Stimulated activated naive CD8-positive, alpha-beta T cell treated with anti-CD3 and anti-CD28 coated beads, Interleukin-15, amount 100 ng/mL, for 72 hours (primary cell): ENCODE measurements around the gene NRP2.

Experiments
- ATAC-seq: fragments of 150-1000 bp; cut with Tn5 transposase; 2 replicates; pipeline ENCODE4 v1.10.0; 2021; ENCODE audit warnings: mild to moderate bottlenecking, moderate library complexity
- DNase-seq, 2 donors: peaks; one replicate each; pipeline ENCODE4 v3.0.0; 2021 to 2022
- H3K27ac Mint-ChIP-seq, 2 donors: one replicate each; pipeline ENCODE4 v1.8.0; 2022; ENCODE audit warnings: mild to moderate bottlenecking in 2 of 2, mixed read lengths in 2 of 2, moderate library complexity in 2 of 2
- H3K27me3 Mint-ChIP-seq: one replicate; pipeline ENCODE4 v1.8.0; 2022; ENCODE audit warnings: mixed read lengths
- H3K4me1 Mint-ChIP-seq: one replicate; pipeline ENCODE4 v1.8.0; 2022; ENCODE audit warnings: mild to moderate bottlenecking, mixed read lengths
- H3K4me3 Mint-ChIP-seq, 2 donors: one replicate each; pipeline ENCODE4 v1.8.0; 2022; ENCODE audit warnings: mild to moderate bottlenecking in 2 of 2, mixed read lengths in 2 of 2, moderate library complexity in 1 of 2
- H3K9me3 Mint-ChIP-seq, 2 donors: one replicate each; pipeline ENCODE4 v1.8.0; 2022; ENCODE audit warnings: mixed read lengths in 2 of 2

Gene NRP2

DNA sequence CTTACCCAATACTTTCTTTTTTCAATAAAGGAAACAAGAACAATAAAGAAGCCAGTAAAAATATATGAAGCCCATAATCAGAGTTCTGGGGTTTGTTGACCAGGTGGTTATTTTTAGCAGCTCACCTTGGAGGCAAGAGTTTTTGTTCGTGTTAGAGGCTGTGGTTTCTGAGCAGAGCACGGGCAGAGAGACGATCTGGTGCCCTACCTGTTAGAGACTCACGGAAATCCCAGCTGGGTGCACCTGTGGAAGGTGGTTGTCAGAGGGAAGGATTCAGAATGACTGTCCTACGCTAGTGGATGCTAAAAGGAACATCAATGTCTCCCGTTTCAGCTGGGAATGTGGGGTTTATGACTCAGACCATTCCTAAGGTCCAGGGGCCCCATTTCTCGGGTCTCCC lies 87.6 kb downstream of the NRP2 start:
- Mint-ChIP-seq H3K9me3 (no peaks in the 10 kb centered on the region), H3K4me1 (peaks cover 26% of the 10 kb centered on the region), H3K27me3 (peaks cover 56% of the 10 kb centered on the region), H3K4me3 (no peak overlapping the region), H3K27ac (no peak overlapping the region)
- no peak for DNase-seq
- no peak for ATAC-seq

DNA sequence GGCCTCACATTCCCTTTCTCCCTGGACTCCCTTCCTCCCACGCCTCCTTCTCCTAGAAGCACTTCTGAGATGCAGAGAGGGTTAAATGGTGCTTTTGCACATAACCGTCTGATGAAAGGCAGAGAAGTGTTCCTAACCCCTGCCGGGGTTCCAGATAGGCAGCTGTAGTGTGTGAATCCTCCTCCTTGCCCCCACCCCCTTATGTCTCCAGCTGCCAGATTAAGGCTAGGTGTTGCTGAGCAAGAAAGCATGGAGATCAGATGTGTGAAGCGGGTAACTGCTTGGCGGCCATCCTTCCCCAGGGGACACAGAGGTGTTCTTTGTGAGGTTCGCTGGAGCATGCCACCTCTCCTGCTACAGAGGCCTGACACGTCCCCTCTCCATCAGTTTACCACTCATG lies 88.3 kb downstream of the NRP2 start:
- Mint-ChIP-seq H3K9me3 (no peaks in the 10 kb centered on the region), H3K4me3 (no peak overlapping the region), H3K4me1 (peaks cover 26% of the 10 kb centered on the region), H3K27me3 (peaks cover 56% of the 10 kb centered on the region), H3K27ac (no peak overlapping the region)
- ATAC-seq = no peak
- no peak for DNase-seq

DNA sequence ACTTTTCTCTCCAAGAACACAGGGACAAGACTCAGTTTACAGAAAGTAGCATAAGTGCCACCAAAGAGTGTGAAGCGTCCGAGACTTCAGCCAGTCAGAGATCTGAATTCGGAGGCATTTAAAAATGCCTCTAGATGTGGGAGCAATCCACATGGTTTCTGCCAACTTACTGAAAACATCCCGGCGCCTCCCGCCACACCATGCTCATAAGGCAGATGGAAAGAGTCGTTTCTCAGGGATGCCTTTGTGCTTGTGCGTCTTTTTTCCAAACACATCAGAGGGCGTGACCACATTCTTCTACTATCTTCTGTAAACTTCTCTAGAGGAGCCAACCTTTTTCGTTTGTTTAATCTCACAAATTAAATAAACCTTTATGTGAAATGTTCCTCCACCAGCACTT lies 88.7 kb downstream of the NRP2 start:
- DNase-seq (no peak), ATAC-seq (no peak)
- Mint-ChIP-seq H3K27ac (no peak overlapping the region), H3K4me1 (peaks cover 26% of the 10 kb centered on the region), H3K9me3 (no peaks in the 10 kb centered on the region), H3K4me3 (no peak overlapping the region), H3K27me3 (peaks cover 59% of the 10 kb centered on the region)

DNA sequence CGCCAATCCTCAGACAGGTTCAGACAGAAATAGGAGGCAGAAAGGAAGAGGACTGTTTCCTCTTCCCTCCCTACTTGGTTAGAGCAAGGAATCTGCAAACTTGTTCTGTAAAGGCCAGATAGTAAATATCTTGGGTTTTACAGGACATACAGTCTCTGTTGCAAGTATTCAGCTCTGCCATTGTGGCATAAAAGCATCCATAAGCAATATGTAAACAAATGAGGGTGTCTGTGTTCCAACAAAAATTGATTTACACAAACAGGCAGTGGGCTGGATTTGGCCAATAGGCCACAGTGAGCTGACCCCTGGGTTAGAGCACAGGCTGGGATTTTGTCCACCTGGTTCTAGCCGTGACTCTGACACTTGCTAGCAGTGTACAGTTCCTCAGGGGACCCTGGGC lies 89.4 kb downstream of the NRP2 start:
- Mint-ChIP-seq H3K27ac (no peak overlapping the region), H3K4me3 (no peak overlapping the region), H3K4me1 (peaks cover 25% of the 10 kb centered on the region), H3K27me3 (peaks cover 61% of the 10 kb centered on the region), H3K9me3 (no peaks in the 10 kb centered on the region)
- DNase-seq (no peak), ATAC-seq (no peak)

DNA sequence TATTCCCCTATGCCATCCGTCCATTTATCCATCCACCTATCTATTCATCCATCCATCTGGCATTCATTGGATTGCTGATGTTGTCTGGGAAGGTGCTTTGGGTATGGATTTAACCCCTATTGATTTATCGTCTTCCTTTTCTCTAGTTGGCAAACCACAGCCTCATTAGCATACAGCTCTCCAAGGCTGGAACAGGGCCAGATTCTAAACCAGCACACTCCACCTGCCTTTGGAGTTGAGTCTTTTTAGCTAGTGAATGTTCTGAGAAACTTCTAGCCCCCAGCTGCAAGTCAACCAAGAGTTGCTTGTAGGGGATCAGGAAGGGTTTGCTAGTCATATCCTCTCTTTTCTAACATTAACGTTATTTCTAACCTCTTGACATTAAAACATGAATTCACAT lies 90.7 kb downstream of the NRP2 start:
- DNase-seq (no peak), ATAC-seq (no peak)
- Mint-ChIP-seq H3K4me3 (no peak overlapping the region), H3K27me3 (peaks cover 61% of the 10 kb centered on the region), H3K9me3 (no peaks in the 10 kb centered on the region), H3K27ac (peak overlapping the region in 1 of 2 donors; percentile 38), H3K4me1 (peaks cover 21% of the 10 kb centered on the region)

DNA sequence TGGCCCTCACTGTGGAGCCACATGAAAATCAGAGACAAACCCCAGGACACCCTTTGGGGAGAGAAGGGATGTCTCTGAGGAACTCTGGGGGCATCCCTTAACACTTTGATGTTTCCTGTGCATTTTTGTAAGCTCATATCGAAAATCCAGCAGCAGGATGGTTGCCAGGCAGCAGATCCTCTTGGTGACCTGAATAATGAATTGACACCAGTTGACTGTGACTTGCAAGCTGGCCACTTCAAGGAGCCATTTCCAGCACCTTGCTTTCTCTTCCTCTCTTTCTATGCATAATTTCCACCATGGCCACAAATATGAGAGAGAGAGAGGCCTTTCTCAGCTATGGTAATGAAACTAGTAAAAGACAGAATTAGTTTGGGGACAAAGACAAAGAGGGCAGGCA lies 91.7 kb downstream of the NRP2 start:
- peaks cover 17% of the 10 kb centered on the region for H3K4me1 Mint-ChIP-seq
- H3K27ac Mint-ChIP-seq = no peak overlapping the region
- no peak overlapping the region for H3K4me3 Mint-ChIP-seq
- H3K9me3 Mint-ChIP-seq = no peaks in the 10 kb centered on the region
- H3K27me3 Mint-ChIP-seq = peaks cover 54% of the 10 kb centered on the region
- DNase-seq = no peak
- ATAC-seq = no peak

DNA sequence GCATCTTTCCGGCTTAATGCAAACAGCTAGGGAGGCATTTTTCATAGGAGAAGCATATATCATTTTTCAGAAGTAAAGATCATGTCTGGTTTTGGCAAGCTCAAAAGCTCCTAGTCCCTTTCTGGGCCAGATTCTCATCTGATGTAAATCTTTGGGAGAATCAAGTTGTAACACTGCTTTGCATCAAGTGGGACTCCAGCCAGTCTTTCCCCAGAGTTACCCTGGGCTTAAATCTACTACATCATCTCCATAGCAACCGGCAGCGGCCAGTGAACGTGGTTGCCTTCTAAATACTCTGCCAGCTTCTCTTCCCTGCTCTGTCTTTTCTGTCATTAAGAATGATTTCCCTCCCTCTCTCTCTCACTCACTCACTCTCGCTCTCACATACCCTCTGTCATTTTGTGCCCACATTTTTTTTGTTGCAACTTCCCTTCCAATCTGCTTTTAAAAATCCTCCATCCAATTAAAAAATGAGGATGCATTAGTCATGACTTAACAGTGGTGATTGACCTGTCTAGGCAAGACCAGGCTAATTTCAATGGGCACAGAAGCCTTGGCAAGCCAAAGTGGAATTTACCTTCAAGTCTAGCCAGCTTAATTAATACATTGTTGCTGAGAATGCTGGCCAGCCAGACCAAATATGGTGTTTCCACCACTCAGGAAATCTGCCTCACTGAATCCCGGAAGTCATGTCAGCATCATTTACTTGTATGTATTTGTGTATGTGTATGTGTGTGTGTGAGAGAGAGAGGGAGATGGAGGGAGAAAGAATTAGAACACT lies 93.0 kb downstream of the NRP2 start:
- H3K4me1 Mint-ChIP-seq = peaks cover 6% of the 10 kb centered on the region

DNA sequence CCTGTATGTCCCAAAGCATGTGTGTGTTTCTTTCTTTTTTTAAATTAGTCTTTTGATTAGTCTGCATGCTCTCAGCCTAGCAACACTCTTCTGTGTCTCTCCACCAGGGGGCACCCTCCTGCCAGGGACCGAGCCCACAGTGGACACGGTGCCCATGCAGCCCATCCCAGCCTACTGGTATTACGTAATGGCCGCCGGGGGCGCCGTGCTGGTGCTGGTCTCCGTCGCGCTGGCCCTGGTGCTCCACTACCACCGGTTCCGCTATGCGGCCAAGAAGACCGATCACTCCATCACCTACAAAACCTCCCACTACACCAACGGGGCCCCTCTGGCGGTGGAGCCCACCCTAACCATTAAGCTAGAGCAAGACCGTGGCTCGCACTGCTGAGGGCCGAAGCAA lies 93.8 kb downstream of the NRP2 start:
- Mint-ChIP-seq H3K27me3 (peaks cover 46% of the 10 kb centered on the region), H3K4me1 (peaks cover 7% of the 10 kb centered on the region), H3K4me3 (no peak overlapping the region), H3K9me3 (no peaks in the 10 kb centered on the region), H3K27ac (no peak overlapping the region)
- ATAC-seq = peak; percentile 77
- DNase-seq = peak; percentile 36 to 53

More for the DNA sequence above, 93.0 kb downstream of the NRP2 start:
- Mint-ChIP-seq H3K27me3 (peaks cover 54% of the 10 kb centered on the region), H3K9me3 (no peaks in the 10 kb centered on the region), H3K4me3 (no peak overlapping the region), H3K27ac (no peak overlapping the region)
- ATAC-seq (no peak), DNase-seq (no peak)

DNA sequence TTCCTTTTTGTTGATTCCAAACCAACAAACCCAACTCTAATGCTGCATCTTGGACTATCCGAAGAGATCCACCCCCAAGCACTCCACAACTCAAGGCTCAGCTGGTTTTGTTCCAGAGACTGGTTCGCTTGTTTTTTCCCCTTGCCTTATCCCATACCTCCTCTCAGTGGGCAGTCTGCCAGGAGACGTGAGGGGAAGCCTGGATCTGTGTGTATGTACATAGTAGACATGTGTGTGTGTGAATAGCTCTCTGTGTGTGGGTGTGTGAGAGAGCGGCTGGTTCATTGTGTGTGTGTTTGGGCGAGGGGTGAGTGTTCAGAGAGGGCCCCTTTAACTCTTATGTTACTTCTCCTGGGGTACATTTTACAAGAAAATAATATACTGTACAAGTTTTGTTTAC lies 94.4 kb downstream of the NRP2 start:
- peaks cover 13% of the 10 kb centered on the region for H3K4me1 Mint-ChIP-seq
- H3K27me3 Mint-ChIP-seq = peaks cover 43% of the 10 kb centered on the region
- DNase-seq (no peak), ATAC-seq (no peak)
- H3K27ac Mint-ChIP-seq = no peak overlapping the region
- no peaks in the 10 kb centered on the region for H3K9me3 Mint-ChIP-seq
- no peak overlapping the region for H3K4me3 Mint-ChIP-seq

DNA sequence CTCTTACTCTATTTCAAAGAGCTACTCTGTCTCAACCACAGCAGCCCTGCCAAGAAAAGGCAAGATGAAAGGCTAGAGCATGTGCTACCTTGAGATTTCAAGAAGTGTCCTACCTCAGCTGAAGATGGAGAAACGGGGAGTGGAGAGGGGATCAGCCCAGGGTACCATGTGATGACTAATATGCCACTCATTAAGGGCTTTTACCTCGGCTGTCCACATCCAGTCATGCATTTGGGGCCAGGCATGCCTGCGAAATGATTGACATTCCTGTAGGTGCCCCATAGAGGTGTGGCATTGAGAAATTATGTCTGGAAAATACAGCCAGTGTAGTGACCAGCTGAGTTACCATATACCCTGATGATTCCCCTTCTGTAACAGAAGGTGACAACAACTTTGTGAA lies 96.1 kb downstream of the NRP2 start:
- Mint-ChIP-seq H3K27ac (no peak overlapping the region), H3K9me3 (no peaks in the 10 kb centered on the region), H3K4me1 (peaks cover 13% of the 10 kb centered on the region), H3K4me3 (no peak overlapping the region), H3K27me3 (peaks cover 41% of the 10 kb centered on the region)
- ATAC-seq (no peak), DNase-seq (no peak)

DNA sequence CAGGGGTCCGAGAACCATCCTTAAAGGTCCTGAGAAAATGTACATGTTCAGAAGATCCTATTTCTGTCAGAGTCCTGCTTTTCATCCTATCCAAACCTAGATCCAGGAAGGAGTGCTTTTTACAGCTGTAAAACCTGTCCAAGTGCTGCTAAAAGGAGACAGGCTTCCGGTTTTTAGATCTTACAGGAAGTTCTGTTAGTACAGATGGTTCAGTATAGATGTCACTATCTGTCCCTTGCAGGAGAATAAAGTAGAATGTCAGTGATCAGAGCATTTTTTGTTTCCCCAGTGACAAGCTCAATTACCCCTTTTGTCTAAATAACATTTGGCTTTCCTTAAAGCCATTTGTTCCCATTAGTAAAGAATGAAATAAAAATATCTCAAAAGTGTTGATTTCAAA lies 98.3 kb downstream of the NRP2 start:
- H3K9me3 Mint-ChIP-seq = no peaks in the 10 kb centered on the region
- H3K27me3 Mint-ChIP-seq = peaks cover 19% of the 10 kb centered on the region
- peak overlapping the region in 1 of 2 donors; percentile 55 for H3K27ac Mint-ChIP-seq
- peaks cover 7% of the 10 kb centered on the region for H3K4me1 Mint-ChIP-seq
- DNase-seq (no peak), ATAC-seq (no peak)
- no peak overlapping the region for H3K4me3 Mint-ChIP-seq

DNA sequence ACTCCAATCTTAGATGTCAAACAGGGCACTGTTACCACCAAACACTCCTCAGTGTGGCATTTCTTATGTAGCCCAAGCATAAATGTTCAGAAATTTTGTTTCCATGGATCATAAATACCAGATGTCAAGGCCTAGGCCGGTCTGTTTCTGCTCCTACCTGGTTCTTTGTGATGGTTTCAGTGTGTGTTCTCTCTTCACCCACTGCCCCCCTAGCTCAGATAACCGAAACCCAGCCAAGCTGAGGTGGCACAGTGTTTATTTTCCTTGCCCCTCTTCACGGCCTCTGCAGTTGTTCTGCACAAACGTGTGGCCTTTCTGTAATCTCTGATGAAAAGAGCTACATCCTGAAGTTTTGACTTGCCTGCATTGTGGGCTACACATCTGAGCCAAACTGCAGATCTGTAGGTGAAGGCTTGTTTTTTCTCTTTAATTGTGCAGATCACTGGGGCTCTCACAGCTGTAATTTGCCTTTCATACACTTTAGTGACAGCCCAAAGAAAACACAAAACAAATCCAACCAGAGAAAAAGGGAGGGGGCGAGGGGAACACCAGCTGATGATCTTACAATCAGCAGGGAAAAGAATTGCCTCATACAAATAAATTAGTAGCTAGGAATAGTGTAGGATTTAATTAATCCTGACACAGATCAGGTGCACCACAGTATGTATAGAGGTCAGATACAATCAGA lies 99.1 kb downstream of the NRP2 start:
- Mint-ChIP-seq H3K9me3 (no peaks in the 10 kb centered on the region), H3K4me1 (peaks cover 7% of the 10 kb centered on the region), H3K27me3 (peaks cover 12% of the 10 kb centered on the region), H3K4me3 (no peak overlapping the region), H3K27ac (no peak overlapping the region)
- peak; percentile 23 for ATAC-seq
- DNase-seq = no peak

DNA sequence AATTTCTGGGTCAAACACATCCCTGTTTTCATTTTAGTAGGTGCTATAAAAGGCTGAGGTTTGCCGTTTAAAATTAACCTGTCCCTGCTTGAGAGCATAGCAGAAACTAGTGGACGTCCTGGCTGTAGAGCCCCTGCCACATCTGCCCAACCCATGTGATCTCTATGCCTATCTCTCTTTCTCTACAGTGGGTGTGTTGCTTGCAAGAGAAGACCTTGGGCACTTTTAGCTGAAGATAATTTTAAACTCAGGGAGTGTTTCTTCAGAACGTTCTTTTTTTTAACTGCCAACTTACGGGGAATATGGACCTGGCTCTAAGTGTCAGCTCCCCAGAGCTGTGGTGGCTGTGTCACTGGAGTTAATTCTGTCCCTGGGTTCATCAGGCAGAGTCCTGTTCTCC lies 100.6 kb downstream of the NRP2 start:
- Mint-ChIP-seq H3K4me3 (no peak overlapping the region), H3K9me3 (no peaks in the 10 kb centered on the region), H3K4me1 (peaks cover 7% of the 10 kb centered on the region), H3K27me3 (no peaks in the 10 kb centered on the region), H3K27ac (no peak overlapping the region)
- ATAC-seq = no peak
- no peak for DNase-seq

DNA sequence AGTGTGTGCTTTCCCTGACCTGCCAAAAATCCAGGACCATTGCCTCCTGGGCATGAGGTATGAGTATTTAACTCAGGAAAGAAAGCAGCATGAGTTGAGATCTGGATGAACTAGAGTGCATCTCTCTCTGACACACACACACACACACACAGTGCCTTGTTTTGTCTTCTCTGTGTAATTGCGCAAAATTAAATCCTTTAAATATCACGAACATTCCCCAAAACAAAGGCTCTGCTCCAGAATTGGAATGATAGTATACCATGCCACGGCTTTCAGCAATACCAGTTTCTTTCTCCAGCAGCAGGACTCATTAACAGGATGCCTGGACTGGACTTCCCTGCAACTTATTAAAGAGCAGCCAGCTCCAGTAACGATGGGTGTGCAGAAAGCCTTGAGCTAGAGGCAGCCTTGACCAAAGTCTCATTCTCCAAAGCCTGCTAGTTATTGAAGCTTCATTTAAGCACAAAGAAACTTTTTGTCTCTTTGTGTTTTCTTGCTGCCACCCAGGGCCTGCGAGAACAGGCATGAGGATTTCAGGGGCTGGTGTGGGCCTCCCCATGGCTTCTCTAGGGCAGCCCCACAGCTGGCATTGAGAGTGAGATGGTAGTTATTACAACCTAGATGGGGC lies 101.7 kb downstream of the NRP2 start:
- ATAC-seq = no peak
- peaks cover 7% of the 10 kb centered on the region for H3K4me1 Mint-ChIP-seq
- no peak overlapping the region for H3K27ac Mint-ChIP-seq
- H3K9me3 Mint-ChIP-seq = no peaks in the 10 kb centered on the region
- H3K27me3 Mint-ChIP-seq = no peaks in the 10 kb centered on the region
- no peak for DNase-seq
- no peak overlapping the region for H3K4me3 Mint-ChIP-seq

DNA sequence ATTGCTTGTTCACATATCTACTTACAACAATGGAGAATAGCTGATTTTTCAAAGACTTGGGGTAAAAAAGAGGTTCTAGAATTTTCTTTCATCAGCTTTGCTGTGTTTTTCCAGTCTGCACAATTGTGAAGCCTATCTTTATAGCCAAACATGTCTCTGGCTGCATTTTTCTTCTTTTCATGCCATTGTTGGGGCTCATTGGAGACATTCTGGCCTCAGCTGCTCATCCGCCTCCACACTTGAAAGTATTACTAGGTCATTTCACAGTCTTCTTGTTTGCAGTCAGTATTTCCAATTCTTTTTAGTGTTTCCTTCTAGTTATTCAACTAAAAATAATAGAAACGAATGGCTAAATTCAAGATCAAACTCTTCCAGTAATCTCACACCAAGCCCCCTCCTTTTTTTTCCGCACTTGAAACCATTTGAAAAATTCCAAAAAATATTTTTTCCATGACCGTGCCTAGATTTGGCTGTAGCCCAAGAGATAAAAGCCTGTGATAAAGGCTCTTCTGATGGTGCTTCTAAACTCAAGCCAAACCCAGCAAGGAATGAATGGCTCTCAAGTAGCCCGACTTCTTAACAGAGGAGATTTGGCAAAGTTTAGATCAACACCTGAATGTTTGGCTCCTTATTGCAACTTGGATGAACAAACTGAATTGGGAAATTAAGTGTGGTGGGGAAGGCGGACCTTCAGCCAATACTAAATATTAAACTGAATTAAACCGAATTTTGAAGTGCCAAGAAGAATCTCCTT lies 103.4 kb downstream of the NRP2 start:
- H3K4me1 Mint-ChIP-seq = peaks cover 7% of the 10 kb centered on the region
- H3K27ac Mint-ChIP-seq = no peak overlapping the region

DNA sequence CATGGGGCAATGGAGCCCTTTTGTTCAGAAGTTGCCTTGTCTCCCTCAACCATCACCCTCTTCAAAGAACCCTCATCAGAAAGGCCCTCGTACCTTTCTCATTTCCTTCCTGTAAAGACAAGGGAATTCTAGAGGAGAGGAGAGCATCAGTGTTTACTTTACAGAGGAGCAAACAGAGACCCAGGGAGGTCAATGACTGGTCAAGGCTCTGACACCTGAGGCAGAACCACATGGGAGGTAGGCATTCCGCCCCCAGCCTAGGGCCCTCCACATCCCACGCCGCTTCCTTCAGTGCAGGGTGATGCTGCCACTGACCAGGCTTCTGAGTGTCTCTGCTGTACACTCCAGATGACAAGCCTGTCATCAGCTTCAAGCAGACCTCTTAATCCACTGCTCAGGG lies 104.7 kb downstream of the NRP2 start:
- ATAC-seq (no peak), DNase-seq (no peak)
- H3K27me3 Mint-ChIP-seq = peaks cover 9% of the 10 kb centered on the region
- no peaks in the 10 kb centered on the region for H3K9me3 Mint-ChIP-seq
- H3K27ac Mint-ChIP-seq = no peak overlapping the region
- no peak overlapping the region for H3K4me3 Mint-ChIP-seq
- H3K4me1 Mint-ChIP-seq = no peaks in the 10 kb centered on the region

More for the DNA sequence above, 103.4 kb downstream of the NRP2 start:
- H3K9me3 Mint-ChIP-seq = no peaks in the 10 kb centered on the region
- no peak overlapping the region for H3K4me3 Mint-ChIP-seq
- ATAC-seq = no peak
- no peak for DNase-seq
- peaks cover 4% of the 10 kb centered on the region for H3K27me3 Mint-ChIP-seq
